Measurements from ENCODE around the gene CELF5. TPM values are rescaled to one million over a fixed set of nuclear protein-coding genes. Genes with fewer than 3 reads are reported as not detected.

The CELF5 gene
- total and polyA plus RNA-seq, 9 of the 15 experiments (the other 6 are each of a cell fraction or from before 2014, with no cell fraction given), result 0.01 to 0.56 (median 0.22) TPM

DNA sequence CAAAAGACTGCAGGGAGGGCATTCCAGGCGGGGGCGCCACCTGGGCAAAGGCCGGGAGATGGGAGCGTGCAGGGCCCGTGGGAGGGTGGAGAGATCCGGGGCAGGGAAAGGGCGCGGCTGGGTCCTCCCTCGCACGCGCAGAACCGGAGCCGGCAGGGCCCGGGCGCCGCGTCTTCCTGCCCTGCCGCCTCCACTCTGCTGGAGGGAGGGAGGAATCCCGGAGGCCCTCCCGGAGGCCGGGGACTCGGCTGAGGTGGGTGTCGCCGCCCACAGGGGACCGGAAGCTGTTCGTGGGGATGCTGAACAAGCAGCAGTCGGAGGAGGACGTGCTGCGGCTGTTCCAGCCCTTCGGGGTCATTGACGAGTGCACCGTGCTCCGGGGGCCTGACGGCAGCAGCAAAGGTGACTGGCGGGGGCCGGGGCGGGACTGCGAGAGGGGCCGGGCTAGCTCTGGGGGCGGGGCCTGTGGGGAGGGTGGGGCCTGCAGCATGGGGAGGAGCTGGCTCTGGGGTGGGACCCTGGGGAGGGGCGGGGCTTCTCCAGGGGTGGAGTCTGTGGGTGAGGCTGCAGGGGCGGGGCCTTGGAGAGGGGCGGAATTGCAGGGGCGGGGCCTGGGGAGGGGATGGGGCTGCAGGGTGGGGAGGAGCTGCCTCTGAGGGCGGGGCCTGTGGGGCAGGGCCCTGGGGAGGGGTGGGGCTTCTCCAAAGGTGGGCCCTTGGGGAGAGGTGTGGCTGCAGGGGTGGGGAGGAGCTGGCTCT, 51.3 kb downstream of the CELF5 start (continued):
- TF ChIP-seq RREB1 (CRISPR knock-in tag; IDR thresholded peaks at IDR 0.05) (peak; percentile 60; the same call in 1 of the 2 replicates), HMGN3 (IDR thresholded peaks at IDR 0.05; ENCODE audit: borderline replicate concordance, extremely low read depth, insufficient read length, low read depth, low read length) (peak; percentile 28), LEF1 (IDR thresholded peaks at IDR 0.05) (no peak), CEBPG (CRISPR knock-in tag; IDR thresholded peaks at IDR 0.05) (no peak), CEBPG (tag; conservative IDR thresholded peaks at IDR 0.05 in 1 of 2, IDR thresholded peaks at IDR 0.05 in 1 of 2) (no peak), GABPB1 (CRISPR knock-in tag; IDR thresholded peaks at IDR 0.05) (peak; percentile 78; the same call in 1 of the 2 replicates), RBBP5 (IDR thresholded peaks at IDR 0.05; ENCODE audit: borderline replicate concordance, insufficient read depth, low read length, poor library complexity, severe bottlenecking) (peak; percentile 68), SMAD4 (CRISPR knock-in tag; conservative IDR thresholded peaks at IDR 0.05) (peak; percentile 60), PTTG1 (tag; IDR thresholded peaks at IDR 0.05; ENCODE audit: low read depth) (no peak), ZFP36 (IDR thresholded peaks at IDR 0.05; ENCODE audit: low read depth, low read length, partially characterized antibody) (peak; percentile 99)
- TF ChIP-seq, protein P1, sequence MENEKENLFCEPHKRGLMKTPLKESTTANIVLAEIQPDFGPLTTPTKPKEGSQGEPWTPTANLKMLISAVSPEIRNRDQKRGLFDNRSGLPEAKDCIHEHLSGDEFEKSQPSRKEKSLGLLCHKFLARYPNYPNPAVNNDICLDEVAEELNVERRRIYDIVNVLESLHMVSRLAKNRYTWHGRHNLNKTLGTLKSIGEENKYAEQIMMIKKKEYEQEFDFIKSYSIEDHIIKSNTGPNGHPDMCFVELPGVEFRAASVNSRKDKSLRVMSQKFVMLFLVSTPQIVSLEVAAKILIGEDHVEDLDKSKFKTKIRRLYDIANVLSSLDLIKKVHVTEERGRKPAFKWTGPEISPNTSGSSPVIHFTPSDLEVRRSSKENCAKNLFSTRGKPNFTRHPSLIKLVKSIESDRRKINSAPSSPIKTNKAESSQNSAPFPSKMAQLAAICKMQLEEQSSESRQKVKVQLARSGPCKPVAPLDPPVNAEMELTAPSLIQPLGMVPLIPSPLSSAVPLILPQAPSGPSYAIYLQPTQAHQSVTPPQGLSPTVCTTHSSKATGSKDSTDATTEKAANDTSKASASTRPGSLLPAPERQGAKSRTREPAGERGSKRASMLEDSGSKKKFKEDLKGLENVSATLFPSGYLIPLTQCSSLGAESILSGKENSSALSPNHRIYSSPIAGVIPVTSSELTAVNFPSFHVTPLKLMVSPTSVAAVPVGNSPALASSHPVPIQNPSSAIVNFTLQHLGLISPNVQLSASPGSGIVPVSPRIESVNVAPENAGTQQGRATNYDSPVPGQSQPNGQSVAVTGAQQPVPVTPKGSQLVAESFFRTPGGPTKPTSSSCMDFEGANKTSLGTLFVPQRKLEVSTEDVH (IDR thresholded peaks at IDR 0.05; ENCODE audit: low read depth, partially characterized antibody), result no peak
- TF ChIP-seq, protein P2, sequence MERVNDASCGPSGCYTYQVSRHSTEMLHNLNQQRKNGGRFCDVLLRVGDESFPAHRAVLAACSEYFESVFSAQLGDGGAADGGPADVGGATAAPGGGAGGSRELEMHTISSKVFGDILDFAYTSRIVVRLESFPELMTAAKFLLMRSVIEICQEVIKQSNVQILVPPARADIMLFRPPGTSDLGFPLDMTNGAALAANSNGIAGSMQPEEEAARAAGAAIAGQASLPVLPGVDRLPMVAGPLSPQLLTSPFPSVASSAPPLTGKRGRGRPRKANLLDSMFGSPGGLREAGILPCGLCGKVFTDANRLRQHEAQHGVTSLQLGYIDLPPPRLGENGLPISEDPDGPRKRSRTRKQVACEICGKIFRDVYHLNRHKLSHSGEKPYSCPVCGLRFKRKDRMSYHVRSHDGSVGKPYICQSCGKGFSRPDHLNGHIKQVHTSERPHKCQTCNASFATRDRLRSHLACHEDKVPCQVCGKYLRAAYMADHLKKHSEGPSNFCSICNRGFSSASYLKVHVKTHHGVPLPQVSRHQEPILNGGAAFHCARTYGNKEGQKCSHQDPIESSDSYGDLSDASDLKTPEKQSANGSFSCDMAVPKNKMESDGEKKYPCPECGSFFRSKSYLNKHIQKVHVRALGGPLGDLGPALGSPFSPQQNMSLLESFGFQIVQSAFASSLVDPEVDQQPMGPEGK (CRISPR knock-in tag; IDR thresholded peaks at IDR 0.05; ENCODE audit: borderline replicate concordance), result no peak

Data from K562 (cell line).